GM12873 (cell line): ENCODE results near the gene F10.

Experiments
- TF ChIP-seq, protein P1 (sequence below): IDR thresholded peaks from 2 replicates; pipeline ENCODE4 v1.5.1; 2012; ENCODE audit warnings: low read depth, mild to moderate bottlenecking, moderate library complexity, low read length, control low read depth; ENCODE audit not compliant: insufficient read depth; ENCODE audit errors: missing control alignments

The F10 gene

DNA sequence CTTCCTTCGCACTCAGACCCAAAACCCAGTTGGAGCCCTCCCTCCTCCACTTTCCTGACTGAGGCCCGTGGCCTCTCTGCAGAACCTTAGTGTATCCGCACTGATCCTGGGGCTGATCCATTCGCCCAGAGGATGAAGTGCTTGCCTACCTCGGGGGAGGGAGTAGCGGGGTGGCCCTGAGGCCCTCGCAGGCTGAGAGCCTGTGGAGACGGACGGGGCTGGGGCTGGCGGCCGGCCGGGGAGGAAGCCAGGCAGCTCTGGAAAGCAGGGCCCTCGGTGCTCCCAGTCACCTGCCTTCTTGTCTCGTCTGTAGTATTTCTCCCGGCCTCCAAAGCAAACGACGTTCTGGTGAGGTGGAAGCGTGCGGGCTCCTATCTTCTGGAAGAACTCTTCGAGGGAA is 37.1 kb downstream of the F10 start:
- TF ChIP-seq, protein P1, sequence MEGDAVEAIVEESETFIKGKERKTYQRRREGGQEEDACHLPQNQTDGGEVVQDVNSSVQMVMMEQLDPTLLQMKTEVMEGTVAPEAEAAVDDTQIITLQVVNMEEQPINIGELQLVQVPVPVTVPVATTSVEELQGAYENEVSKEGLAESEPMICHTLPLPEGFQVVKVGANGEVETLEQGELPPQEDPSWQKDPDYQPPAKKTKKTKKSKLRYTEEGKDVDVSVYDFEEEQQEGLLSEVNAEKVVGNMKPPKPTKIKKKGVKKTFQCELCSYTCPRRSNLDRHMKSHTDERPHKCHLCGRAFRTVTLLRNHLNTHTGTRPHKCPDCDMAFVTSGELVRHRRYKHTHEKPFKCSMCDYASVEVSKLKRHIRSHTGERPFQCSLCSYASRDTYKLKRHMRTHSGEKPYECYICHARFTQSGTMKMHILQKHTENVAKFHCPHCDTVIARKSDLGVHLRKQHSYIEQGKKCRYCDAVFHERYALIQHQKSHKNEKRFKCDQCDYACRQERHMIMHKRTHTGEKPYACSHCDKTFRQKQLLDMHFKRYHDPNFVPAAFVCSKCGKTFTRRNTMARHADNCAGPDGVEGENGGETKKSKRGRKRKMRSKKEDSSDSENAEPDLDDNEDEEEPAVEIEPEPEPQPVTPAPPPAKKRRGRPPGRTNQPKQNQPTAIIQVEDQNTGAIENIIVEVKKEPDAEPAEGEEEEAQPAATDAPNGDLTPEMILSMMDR = no peak

DNA sequence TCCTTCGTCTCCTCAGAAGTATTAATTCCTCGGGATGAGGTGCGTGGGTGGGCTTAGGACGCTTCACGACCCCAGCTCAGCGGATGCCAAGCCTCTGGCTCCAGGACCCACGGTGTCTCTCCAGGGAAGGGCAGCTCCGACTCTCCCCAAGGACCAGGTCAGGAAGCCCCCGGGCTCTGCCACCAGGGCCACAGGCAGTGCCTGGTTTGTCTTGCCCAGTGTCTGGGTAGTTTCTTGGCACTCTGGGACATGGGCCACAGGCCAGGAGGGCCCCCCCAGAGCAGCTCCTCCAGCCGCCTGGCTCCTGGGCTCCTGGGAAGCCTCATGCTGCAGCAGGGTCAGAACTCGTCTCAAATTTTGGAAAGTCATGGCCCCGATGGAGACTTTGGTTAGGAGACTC is 38.4 kb downstream of the F10 start:
- TF ChIP-seq, protein P1 = no peak

DNA sequence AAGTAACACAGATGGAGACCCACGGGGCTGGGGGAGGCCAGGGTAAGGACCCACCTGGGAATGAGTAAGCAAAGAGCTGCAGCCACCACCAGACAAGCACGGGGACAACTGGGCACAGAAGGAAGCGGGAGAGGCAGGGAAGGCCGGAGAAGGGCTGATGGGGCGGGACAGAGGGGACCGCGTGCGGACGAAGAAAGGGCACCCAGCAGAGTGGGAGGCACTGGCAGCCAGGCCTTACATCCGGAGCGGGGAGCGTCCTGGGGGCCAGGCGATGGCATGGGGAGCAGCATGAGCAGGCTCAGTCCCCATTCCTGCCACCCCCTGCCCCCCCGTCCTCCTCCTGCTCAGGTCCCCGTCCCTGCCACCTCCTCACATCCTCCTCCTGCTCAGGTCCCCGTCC is 38.8 kb downstream of the F10 start:
- TF ChIP-seq, protein P1 = no peak

DNA sequence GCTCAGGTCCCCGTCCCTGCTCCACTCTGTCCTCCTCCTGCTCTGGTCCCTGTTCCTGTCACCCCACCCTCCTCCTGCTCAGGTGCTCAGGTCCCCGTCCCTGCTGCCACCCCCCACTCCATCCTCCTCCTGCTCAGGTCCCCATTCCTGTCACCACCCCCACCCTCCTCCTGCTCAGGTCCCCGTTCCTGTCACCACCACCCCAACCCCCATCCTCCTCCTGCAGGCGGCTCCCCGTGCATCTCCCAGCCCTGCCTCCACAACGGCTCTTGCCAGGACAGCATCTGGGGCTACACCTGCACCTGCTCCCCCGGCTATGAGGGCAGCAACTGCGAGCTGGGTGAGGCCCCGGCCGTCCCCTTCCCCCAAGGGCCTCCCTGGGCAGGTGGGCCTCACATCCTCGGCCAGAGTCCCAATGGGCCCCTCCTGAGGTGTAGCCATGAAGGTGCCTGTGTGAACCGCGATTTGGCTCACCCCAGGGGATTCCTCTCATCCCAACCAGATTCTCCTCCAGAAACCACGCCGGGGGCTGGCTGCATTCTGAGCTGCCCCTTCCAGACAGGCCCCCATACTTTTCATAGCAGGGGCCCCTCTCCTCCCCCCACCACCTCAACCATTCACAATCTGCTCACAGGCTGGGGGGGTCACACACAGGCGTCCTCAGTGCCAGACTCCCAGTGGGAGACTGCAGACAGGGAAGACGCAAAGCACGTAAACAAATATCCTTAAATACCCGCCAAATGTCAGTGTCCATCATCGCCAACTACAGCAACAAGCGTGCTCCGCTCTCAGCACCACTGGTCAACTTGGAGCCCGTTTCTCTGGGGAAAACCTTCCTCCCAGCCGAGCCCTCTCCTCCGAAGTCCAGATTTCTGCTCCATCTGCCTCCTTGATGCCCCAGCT is 40.4 kb downstream of the F10 start:
- TF ChIP-seq, protein P1 = no peak

DNA sequence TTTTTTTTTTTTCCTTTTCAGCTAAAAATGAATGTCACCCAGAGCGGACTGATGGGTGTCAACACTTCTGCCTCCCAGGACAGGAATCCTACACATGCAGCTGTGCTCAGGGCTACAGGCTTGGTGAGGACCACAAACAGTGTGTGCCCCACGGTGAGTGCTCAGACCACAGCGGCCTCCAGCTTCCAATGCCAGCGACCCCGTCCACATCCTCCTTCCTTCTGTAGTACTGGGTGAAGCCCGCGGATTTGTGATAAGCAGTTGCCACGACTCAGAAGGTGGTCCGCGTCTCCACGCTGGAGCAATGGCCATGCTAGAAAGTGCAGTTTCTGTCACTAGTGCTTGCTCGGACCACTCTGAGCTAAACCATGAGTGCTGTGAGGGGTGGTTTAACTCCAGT is 41.9 kb downstream of the F10 start:
- TF ChIP-seq, protein P1 = no peak

DNA sequence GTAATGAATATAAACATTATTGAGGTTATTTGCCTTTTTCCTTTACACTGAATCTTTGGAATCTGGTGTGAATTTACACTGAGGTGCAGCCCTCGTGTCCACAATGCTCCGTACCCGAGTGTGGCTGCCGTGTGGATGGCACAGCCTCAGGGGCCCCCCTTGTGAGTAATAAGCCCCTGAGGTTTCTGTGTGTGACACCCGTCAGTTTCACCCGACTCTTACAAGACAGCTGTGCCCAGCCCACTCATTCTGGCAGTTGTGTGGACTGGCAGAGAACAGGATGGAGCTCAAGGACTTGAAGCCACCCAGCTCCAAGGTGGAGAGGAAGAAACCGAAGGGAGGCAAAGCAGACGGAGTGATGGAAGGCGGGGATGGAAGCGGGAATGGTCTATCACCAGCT is 43.7 kb downstream of the F10 start:
- TF ChIP-seq, protein P1 = no peak

DNA sequence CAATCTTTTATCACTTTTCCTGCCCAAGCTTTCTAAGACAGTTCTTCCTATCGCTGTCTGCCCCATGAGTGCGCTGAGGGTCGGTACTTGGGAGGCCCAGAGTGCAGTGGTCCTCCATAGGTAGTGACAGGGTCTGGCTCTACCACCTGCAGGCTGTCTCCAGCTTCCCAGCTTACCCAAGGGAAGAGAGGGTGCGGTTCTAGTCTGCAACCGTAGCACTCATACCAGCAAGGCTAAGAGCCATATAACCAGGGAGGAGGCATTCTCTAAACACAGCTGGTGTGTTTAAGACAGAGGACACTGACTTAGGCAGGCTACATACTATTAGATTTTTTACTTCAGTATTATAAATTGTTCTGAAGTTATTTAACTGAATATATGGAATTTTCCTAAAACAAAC is 44.1 kb downstream of the F10 start:
- TF ChIP-seq, protein P1 = no peak
